ENCODE results near the gene GPATCH8. TPM values are rescaled to one million over a fixed set of nuclear protein-coding genes. Genes with fewer than 3 reads are reported as not detected.

Gene GPATCH8
- total RNA-seq, 1 experiment from 2014 or later, result 51.5 TPM

GRCh38 chr17:44356241-44356640 lies 147.0 kb downstream of the GPATCH8 start:
- no peak overlapping the region for H2BK120ac ChIP-seq (ENCODE audit: low read depth, low read length, poor library complexity, severe bottlenecking)
- H3K23me2 ChIP-seq (ENCODE audit: insufficient read length, low read depth, low read length, poor library complexity, severe bottlenecking), result peaks cover 5% of the 10 kb centered on the region
- H3K14ac ChIP-seq (ENCODE audit: insufficient read depth, low read length), result no peak overlapping the region
- no peak overlapping the region for H2AK5ac ChIP-seq (ENCODE audit: insufficient read length, low read length)
- H2BK15ac ChIP-seq (ENCODE audit: low read depth, low read length), result no peak overlapping the region
- Mint-ChIP-seq H3K4me1 (peaks cover 12 to 29% of the 10 kb centered on the region in 2 experiments), H3K9me3 (no peaks in the 10 kb centered on the region; a peak in 1 of 5 replicates), H3K27me3 (ENCODE audit: low read depth) (peaks cover 5% of the 10 kb centered on the region; the same call in 1 of the 2 replicates), H3K27ac (no peak overlapping the region), H3K4me3 (no peak overlapping the region), H3K36me3 (ENCODE audit: insufficient read depth in 1 of 3, low read depth in 3 of 3) (peaks cover 3 to 28% (median 11%) of the 10 kb centered on the region in 3 experiments; a peak in 6 of 7 replicates)
- H3K27ac ChIP-seq (ENCODE audit: insufficient read length, low read depth, low read length), result no peak overlapping the region
- H2BK5ac ChIP-seq (ENCODE audit: insufficient read length, low read length), result no peak overlapping the region
- no peaks in the 10 kb centered on the region for H4K20me1 ChIP-seq (ENCODE audit: control insufficient read depth, insufficient read depth, insufficient read length)
- no peak overlapping the region for H2BK20ac ChIP-seq (ENCODE audit: low read depth, low read length, poor library complexity, severe bottlenecking)
- H3K4me1 ChIP-seq (ENCODE audit: insufficient read depth, low read length), result peaks cover 6% of the 10 kb centered on the region; the same call in 1 of the 2 replicates
- H4K8ac ChIP-seq (replicated peaks; ENCODE audit: insufficient read length, low read depth, low read length), result no peak overlapping the region
- no peak overlapping the region for H4K91ac ChIP-seq (ENCODE audit: insufficient read length, low read depth, low read length)
- H3T11ph ChIP-seq (ENCODE audit: low read length), result no peak overlapping the region
- no peak overlapping the region for H3K4me2 ChIP-seq (ENCODE audit: insufficient read depth, insufficient read length, low read length)
- H3K23ac ChIP-seq (ENCODE audit: insufficient read length, low read depth, low read length), result no peak overlapping the region
- H3K18ac ChIP-seq (ENCODE audit: insufficient read length, low read depth, low read length), result no peak overlapping the region
- no peaks in the 10 kb centered on the region for H3K79me1 ChIP-seq (ENCODE audit: insufficient read depth, low read depth, low read length, poor library complexity, severe bottlenecking)
- no peak overlapping the region for H2AFZ ChIP-seq (ENCODE audit: low read length)
- H3K9me3 ChIP-seq (ENCODE audit: control insufficient read depth, low read depth, low read length), result no peaks in the 10 kb centered on the region
- H3K79me2 ChIP-seq (ENCODE audit: insufficient read depth, low read length), result no peaks in the 10 kb centered on the region
- no peak for TF ChIP-seq CTCF (conservative IDR thresholded peaks at IDR 0.05)
- no CpG with 5 or more reads among the region's 11 CpGs for WGBS (ENCODE audit: extremely low coverage, insufficient read length, low lambda C conversion rate)
- no peak overlapping the region for H3K9ac ChIP-seq (ENCODE audit: extremely low read depth, insufficient read length, low read length)
- no peak overlapping the region for H2BK12ac ChIP-seq (ENCODE audit: insufficient read length, low read depth, low read length)
- no peaks in the 10 kb centered on the region for H3K27me3 ChIP-seq (ENCODE audit: insufficient read depth, low read length)
- no peak overlapping the region for H4K5ac ChIP-seq (ENCODE audit: insufficient read length, low read depth, low read length)
- DNase-seq, result no peak
- H3K4ac ChIP-seq (ENCODE audit: low read depth, low read length), result no peak overlapping the region
- no peak overlapping the region for H3K56ac ChIP-seq (ENCODE audit: insufficient read length, low read depth, low read length)
